K562 (cell line): ENCODE data around the gene GIPC3. TPM values are rescaled to one million over a fixed set of nuclear protein-coding genes. Genes with fewer than 3 reads are reported as not detected.

Experiments
- ATF7 ChIP-seq: fragments of 450-650 bp; IDR thresholded peaks from 2 replicates; pipeline ENCODE4 v1.7.1; 2014; ENCODE audit warnings: mild to moderate bottlenecking, moderate library complexity
- CBFB ChIP-seq: sonication (generic); formaldehyde crosslinking; IDR thresholded peaks from 2 replicates; pipeline ENCODE4 v1.4.0; 2020; ENCODE audit warnings: mild to moderate bottlenecking, missing genetic modification reagents
- DACH1 ChIP-seq: fragments of 450-650 bp; IDR thresholded peaks from 2 replicates; pipeline ENCODE4 v1.6.1; 2018; ENCODE audit not compliant: partially characterized antibody
- EP300 ChIP-seq: IDR thresholded peaks from 2 replicates; pipeline ENCODE4 v1.6.1; 2012; ENCODE audit warnings: low read length, improper control_type of control experiment
- EP400 ChIP-seq: fragments of 450-650 bp; IDR thresholded peaks from 2 replicates; pipeline ENCODE4 v1.6.1; 2017; ENCODE audit warnings: antibody characterized with exemption, mild to moderate bottlenecking, moderate library complexity
- GABPB1 ChIP-seq: sonication (generic); formaldehyde crosslinking; IDR thresholded peaks from 2 replicates; pipeline ENCODE4 v1.8.0; 2022; ENCODE audit warnings: mild to moderate bottlenecking, missing genetic modification reagents
- HDAC3 ChIP-seq: fragments of 450-650 bp; IDR thresholded peaks from 2 replicates; pipeline ENCODE4 v1.6.1; 2018; ENCODE audit warnings: borderline replicate concordance, mild to moderate bottlenecking, moderate library complexity; ENCODE audit not compliant: partially characterized antibody
- RBM17 ChIP-seq: fragments of 200-400 bp; formaldehyde crosslinking; IDR thresholded peaks from 2 replicates; pipeline ENCODE4 v1.6.1; 2017; ENCODE audit warnings: low read depth, mild to moderate bottlenecking, low read length, borderline replicate concordance
- RNF2 ChIP-seq: sonication (generic); IDR thresholded peaks from 2 replicates; pipeline ENCODE4 v1.6.1; 2016
- SAFB ChIP-seq: fragments of 200-400 bp; formaldehyde crosslinking; IDR thresholded peaks from 2 replicates; pipeline ENCODE4 v1.6.1; 2017; ENCODE audit warnings: low read depth, low read length, borderline replicate concordance
- TGIF2 ChIP-seq: sonication (generic); formaldehyde crosslinking; IDR thresholded peaks from 2 replicates; pipeline ENCODE4 v1.8.1; 2022; ENCODE audit warnings: mild to moderate bottlenecking, missing genetic modification reagents, moderate library complexity
- ZNF146 ChIP-seq: IDR thresholded peaks from one replicate; pipeline ENCODE4 v1.6.1; 2018; ENCODE audit warnings: missing compliant biosample characterization; ENCODE audit not compliant: unreplicated experiment
- ZNF274 ChIP-seq: IDR thresholded peaks from 2 replicates; pipeline ENCODE4 v1.6.1; 2011; ENCODE audit warnings: low read depth, mild to moderate bottlenecking, low read length, moderate library complexity, borderline replicate concordance
- ZNF354B ChIP-seq: fragments of 250-450 bp; sonication (Bioruptor Pico); IDR thresholded peaks from 2 replicates; pipeline ENCODE4 v1.4.0; 2020
- polyA plus RNA-seq, 8 experiments: library from polyadenylated mRNA; depleted of rRNA in 4 of 8; stranded (reverse) in 5 of 8; unstranded in 3 of 8; fragments of >200 nt; fragmentation: Nextera tagmentation in 2 of 8; fragmentation: Illumina TruSeq in 1 of 8; extraction: Ambion mirVana in 2 of 8; extraction: Trizol in 1 of 8; gene quantifications; 2 replicates each; pipeline versions ENCODE4 v1.2.1 to v1.2.3, GENCODE V29; 2011 to 2014; ENCODE audit warnings: inconsistent platforms in 1 of 8, missing spikeins in 1 of 8
- total RNA-seq, 7 experiments: library from RNA; depleted of rRNA in 6 of 7; stranded (reverse); fragments of >200 nt in 6 of 7; fragmentation: Illumina TruSeq in 2 of 7; extraction: Trizol in 2 of 7; gene quantifications; 2 replicates each; pipeline versions ENCODE4 v1.2.1 to v1.2.3, GENCODE V29; 2011 to 2021; ENCODE audit warnings: low replicate concordance in 1 of 7
- TF ChIP-seq, protein P1 (sequence below): fragments of 450-650 bp; formaldehyde crosslinking; IDR thresholded peaks from 2 replicates; pipeline ENCODE4 v1.4.0; 2020; ENCODE audit warnings: mild to moderate bottlenecking, moderate library complexity
- TF ChIP-seq, protein P2 (sequence below): sonication (generic); formaldehyde crosslinking; IDR thresholded peaks from 2 replicates; pipeline ENCODE4 v1.8.1; 2023; ENCODE audit warnings: mild to moderate bottlenecking, missing genetic modification reagents
- TF ChIP-seq, protein P3 (sequence below): sonication (generic); formaldehyde crosslinking; IDR thresholded peaks from 2 replicates; pipeline ENCODE4 v1.8.0; 2022; ENCODE audit warnings: mild to moderate bottlenecking, missing genetic modification reagents
- TF ChIP-seq, protein P4 (sequence below): IDR thresholded peaks from 3 replicates; pipeline ENCODE4 v1.6.1; 2011; ENCODE audit warnings: borderline replicate concordance, mild to moderate bottlenecking, moderate library complexity; ENCODE audit not compliant: insufficient read length; ENCODE audit errors: extremely low read depth

Gene GIPC3
- total and polyA plus RNA-seq, 9 of the 15 experiments (the other 6 are each of a cell fraction or from before 2014, with no cell fraction given): 0.03 to 3.6 (median 1.5) TPM; not detected in 1

DNA sequence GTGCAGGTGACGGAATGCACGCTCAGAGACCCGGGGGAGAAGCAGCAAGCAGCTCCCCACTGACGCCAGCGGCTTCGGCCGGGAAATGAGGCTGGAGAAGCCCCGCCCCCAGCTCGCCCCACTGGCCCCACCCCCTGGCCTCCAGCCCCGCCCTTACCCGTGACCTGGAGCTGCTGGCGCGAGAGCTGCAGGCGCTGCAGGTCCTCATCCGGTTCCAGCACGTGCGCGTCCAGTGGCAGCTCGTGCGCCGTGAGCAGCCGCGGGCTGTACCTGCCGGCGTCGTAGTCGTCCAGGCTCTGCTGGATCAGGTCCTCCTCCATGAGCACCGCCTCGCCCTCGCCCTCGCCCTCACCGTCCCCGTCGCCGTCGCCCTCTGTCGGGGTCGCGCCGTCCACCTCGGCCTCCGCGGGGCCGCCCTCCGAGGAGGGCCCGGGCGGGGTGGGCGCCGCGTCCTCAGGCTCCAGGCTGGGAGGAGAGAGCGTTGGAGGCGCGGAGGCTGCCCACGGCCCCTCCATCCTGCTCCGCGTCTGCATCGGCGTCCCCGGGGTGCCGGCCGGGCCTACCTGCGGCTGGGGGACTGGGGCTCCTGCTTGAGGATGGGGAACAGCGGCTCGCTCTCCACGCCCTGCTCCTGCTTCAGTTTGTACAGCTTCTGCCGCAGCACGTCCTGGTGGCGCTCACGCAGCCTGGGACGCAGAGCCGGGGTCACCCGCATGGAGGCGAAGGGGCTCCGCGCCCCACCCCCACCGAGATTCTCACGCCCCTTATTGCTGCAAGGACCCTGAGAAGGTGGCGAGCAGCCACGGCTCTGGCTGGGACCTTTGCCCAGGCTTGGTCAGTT is 27.8 kb downstream of the GIPC3 start (continued):
- no peak for TF ChIP-seq GABPB1 (CRISPR knock-in tag)
- peak; percentile 67; the same call in 1 of the 2 replicates for TF ChIP-seq EP400
- TF ChIP-seq SAFB: no peak
- TF ChIP-seq RBM17: no peak
- TF ChIP-seq, protein P1, sequence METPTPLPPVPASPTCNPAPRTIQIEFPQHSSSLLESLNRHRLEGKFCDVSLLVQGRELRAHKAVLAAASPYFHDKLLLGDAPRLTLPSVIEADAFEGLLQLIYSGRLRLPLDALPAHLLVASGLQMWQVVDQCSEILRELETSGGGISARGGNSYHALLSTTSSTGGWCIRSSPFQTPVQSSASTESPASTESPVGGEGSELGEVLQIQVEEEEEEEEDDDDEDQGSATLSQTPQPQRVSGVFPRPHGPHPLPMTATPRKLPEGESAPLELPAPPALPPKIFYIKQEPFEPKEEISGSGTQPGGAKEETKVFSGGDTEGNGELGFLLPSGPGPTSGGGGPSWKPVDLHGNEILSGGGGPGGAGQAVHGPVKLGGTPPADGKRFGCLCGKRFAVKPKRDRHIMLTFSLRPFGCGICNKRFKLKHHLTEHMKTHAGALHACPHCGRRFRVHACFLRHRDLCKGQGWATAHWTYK (CRISPR knock-in tag): peak; percentile 68; the same call in 1 of the 2 replicates
- TF ChIP-seq, protein P2, sequence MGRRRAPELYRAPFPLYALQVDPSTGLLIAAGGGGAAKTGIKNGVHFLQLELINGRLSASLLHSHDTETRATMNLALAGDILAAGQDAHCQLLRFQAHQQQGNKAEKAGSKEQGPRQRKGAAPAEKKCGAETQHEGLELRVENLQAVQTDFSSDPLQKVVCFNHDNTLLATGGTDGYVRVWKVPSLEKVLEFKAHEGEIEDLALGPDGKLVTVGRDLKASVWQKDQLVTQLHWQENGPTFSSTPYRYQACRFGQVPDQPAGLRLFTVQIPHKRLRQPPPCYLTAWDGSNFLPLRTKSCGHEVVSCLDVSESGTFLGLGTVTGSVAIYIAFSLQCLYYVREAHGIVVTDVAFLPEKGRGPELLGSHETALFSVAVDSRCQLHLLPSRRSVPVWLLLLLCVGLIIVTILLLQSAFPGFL: no peak
- TF ChIP-seq, protein P3, sequence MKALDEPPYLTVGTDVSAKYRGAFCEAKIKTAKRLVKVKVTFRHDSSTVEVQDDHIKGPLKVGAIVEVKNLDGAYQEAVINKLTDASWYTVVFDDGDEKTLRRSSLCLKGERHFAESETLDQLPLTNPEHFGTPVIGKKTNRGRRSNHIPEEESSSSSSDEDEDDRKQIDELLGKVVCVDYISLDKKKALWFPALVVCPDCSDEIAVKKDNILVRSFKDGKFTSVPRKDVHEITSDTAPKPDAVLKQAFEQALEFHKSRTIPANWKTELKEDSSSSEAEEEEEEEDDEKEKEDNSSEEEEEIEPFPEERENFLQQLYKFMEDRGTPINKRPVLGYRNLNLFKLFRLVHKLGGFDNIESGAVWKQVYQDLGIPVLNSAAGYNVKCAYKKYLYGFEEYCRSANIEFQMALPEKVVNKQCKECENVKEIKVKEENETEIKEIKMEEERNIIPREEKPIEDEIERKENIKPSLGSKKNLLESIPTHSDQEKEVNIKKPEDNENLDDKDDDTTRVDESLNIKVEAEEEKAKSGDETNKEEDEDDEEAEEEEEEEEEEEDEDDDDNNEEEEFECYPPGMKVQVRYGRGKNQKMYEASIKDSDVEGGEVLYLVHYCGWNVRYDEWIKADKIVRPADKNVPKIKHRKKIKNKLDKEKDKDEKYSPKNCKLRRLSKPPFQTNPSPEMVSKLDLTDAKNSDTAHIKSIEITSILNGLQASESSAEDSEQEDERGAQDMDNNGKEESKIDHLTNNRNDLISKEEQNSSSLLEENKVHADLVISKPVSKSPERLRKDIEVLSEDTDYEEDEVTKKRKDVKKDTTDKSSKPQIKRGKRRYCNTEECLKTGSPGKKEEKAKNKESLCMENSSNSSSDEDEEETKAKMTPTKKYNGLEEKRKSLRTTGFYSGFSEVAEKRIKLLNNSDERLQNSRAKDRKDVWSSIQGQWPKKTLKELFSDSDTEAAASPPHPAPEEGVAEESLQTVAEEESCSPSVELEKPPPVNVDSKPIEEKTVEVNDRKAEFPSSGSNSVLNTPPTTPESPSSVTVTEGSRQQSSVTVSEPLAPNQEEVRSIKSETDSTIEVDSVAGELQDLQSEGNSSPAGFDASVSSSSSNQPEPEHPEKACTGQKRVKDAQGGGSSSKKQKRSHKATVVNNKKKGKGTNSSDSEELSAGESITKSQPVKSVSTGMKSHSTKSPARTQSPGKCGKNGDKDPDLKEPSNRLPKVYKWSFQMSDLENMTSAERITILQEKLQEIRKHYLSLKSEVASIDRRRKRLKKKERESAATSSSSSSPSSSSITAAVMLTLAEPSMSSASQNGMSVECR (CRISPR knock-in tag): no peak
- TF ChIP-seq CBFB (CRISPR knock-in tag): no peak
- no peak for TF ChIP-seq HDAC3
- TF ChIP-seq, protein P4, sequence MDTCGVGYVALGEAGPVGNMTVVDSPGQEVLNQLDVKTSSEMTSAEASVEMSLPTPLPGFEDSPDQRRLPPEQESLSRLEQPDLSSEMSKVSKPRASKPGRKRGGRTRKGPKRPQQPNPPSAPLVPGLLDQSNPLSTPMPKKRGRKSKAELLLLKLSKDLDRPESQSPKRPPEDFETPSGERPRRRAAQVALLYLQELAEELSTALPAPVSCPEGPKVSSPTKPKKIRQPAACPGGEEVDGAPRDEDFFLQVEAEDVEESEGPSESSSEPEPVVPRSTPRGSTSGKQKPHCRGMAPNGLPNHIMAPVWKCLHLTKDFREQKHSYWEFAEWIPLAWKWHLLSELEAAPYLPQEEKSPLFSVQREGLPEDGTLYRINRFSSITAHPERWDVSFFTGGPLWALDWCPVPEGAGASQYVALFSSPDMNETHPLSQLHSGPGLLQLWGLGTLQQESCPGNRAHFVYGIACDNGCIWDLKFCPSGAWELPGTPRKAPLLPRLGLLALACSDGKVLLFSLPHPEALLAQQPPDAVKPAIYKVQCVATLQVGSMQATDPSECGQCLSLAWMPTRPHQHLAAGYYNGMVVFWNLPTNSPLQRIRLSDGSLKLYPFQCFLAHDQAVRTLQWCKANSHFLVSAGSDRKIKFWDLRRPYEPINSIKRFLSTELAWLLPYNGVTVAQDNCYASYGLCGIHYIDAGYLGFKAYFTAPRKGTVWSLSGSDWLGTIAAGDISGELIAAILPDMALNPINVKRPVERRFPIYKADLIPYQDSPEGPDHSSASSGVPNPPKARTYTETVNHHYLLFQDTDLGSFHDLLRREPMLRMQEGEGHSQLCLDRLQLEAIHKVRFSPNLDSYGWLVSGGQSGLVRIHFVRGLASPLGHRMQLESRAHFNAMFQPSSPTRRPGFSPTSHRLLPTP: no peak
- TF ChIP-seq DACH1: no peak
- no peak for TF ChIP-seq EP300
- peak; percentile 84 for TF ChIP-seq RNF2
- TF ChIP-seq ZNF354B (CRISPR knock-in tag): no peak
- TF ChIP-seq TGIF2 (CRISPR knock-in tag): no peak
- no peak for TF ChIP-seq ZNF274
- no peak for TF ChIP-seq ATF7
- TF ChIP-seq ZNF146 (CRISPR knock-in tag): no peak
